GM20431 (cell line): ENCODE measurements around the gene RPS15A.
"Not testable (repeated sequence)": the region's sequence is repeated elsewhere in the genome, so short reads cannot be mapped to it uniquely, and the experiment has no call there.

ENCODE experiments used
- in situ Hi-C: fragments of 300-500 bp; cut with MseI, MboI; formaldehyde crosslinking; loops from one replicate; pipeline ENCODE4 v1.15.0; 2020; ENCODE audit warnings: low sequenced_read_pairs; ENCODE audit not compliant: unreplicated experiment

Gene RPS15A

GRCh38 chr16:18799500-18799899, 9.4 kb upstream of the RPS15A start:
- in situ Hi-C loops, result no loop called here

GRCh38 chr16:18797746-18798145, 7.6 kb upstream of the RPS15A start:
- in situ Hi-C loops, result no loop called here

GRCh38 chr16:18796377-18796776, 6.2 kb upstream of the RPS15A start:
- in situ Hi-C loops, result no loop called here

- in situ Hi-C loops, result no loop called here
Observed at GRCh38 chr16:18792836-18793433, 2.8 kb upstream of the RPS15A start.

GRCh38 chr16:18789515-18789849, 652 bp downstream of the RPS15A start:
- in situ Hi-C loops, result no loop called here

- in situ Hi-C loops, result no loop called here
Observed at GRCh38 chr16:18788828-18789514, 1.2 kb downstream of the RPS15A start.

DNA sequence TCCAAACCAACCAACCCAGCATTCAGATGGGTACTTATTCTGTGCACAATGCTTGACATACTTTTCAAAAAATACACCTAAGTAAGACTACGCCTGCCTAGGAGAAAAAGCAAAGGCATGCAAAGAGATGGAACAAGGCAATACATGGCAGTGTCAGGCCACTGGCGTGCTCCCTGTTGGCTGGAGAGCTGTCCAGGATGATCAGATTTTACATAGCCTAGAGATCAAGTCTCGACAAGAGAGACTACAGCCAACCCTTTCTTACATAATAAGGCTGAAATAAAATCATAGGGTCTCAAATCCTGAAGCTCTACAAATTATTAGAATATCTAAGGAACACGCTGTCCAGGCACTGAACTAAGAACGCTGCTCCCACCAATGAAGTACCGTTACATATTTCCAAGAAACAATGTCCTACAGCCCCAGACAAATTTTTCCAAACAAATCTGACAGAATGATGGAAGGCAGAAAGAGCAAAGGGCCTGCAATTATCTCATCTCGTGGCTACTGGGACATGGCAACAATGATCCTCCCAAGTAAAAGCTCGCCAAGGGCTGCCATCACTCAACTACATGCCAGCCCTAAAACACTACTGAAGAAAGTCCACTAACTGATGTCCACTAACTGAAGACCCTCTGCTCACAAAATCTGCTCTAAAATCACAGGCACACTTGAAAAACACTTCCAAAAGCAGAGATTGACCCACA, 5.1 kb downstream of the RPS15A start:
- in situ Hi-C loops, result no loop called here

GRCh38 chr16:18783430-18784341, 6.4 kb downstream of the RPS15A start:
- in situ Hi-C loops, result no loop called here

- in situ Hi-C loops, result no loop called here
Observed at GRCh38 chr16:18782697-18783429, 7.3 kb downstream of the RPS15A start.

DNA sequence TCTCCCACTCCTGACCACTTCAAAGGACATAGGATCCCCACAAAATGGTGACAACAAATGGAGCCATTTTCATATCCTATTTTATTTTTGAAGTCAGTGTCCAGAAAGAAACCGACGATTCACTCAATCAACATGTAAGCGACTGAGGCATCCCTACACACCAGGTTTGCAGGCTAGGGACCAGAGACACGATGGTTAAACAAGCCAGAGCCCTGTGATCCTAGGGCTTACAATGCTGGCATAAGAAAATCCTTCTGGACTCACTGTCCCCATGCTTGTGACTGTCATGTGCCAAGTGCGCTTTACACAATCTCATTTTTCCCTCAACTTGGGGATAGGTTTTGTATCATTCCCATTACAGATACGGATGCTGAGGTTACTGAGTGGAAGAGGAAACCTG, 8.9 kb downstream of the RPS15A start:
- in situ Hi-C loops, result not testable (repeated sequence)

- in situ Hi-C loops, result not testable (repeated sequence)
Observed at GRCh38 chr16:18780460-18781026, 9.6 kb downstream of the RPS15A start.

DNA sequence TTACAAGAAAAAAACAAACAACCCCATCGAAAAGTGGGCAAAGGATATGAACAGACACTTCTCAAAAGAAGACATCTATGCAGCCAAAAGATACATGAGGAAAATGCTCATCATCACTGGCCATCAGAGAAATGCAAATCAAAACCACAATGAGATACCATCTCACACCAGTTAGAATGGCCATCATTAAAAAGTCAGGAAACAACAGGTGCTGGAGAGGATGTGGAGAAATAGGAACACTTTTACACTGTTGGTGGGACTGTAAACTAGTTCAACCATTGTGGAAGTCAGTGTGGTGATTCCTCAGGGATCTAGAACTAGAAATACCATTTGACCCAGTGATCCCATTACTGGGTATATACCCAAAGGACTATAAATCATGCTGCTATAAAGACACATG, 12.5 kb downstream of the RPS15A start:
- in situ Hi-C loops, result not testable (repeated sequence)

GRCh38 chr16:18776334-18776733, 13.8 kb downstream of the RPS15A start:
- in situ Hi-C loops, result not testable (repeated sequence)

DNA sequence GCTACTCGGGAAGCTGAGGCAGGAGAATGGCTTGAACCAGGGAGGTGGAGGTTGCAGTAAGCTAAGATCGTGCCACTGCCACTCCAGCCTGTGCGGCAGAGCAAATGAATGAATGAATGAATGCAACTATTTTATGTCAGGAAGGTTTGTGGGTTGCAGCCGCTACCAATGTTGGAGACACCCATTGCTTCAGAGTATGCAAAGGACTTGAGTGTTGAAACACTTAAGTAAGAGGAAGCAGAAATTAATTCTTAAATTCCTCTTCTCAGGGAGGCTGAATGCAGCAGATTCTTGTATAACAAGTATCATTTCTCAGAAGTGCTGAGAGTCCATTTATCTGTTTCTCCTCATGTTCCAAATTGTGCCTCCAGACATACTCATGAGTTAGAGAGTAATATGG, 15.5 kb downstream of the RPS15A start:
- in situ Hi-C loops, result not testable (repeated sequence)

- in situ Hi-C loops, result not testable (repeated sequence)
Observed at GRCh38 chr16:18772171-18772570, 18.0 kb downstream of the RPS15A start.

DNA sequence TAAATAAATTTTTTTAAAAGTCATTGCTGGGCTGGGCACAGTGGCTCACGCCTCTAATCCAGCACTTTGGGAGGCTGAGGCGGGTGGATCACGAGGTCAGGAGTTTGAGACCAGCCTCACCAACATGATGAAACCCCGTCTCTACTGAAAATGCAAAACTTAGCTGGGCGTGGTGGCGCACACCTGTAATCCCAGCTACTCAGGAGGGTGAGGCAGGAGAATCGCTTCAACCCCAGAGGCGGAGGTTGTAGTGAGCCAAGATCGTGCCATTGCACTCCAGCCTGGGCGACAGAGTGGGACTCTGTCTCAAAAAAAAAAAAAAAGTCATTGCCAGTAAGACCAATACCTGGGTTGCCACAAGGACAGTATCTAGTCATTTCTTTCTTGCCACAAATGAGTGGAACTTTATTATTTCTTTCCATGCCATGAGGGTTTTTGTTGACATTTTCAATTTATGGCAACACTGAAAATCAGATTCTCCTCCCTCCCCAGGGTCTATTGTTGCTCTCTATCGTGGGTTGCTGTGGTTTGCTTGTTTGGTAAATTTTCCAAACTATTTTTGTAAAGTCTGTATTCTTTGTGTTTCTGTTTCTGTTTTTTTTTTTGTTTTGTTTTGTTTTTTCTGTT, 19.7 kb downstream of the RPS15A start:
- in situ Hi-C loops, result not testable (repeated sequence)

GRCh38 chr16:18767217-18767616, 22.9 kb downstream of the RPS15A start:
- in situ Hi-C loops, result not testable (repeated sequence)

- in situ Hi-C loops, result not testable (repeated sequence)
Observed at GRCh38 chr16:18762713-18763112, 27.4 kb downstream of the RPS15A start.
